ENCODE data around the gene THAP4. TPM values are rescaled to one million over a fixed set of nuclear protein-coding genes. Genes with fewer than 3 reads are reported as not detected.

The THAP4 gene
- total and polyA plus RNA-seq, 2 of the 4 experiments (the other 2 are of a cell fraction) = 33.9 to 55.1 TPM

DNA sequence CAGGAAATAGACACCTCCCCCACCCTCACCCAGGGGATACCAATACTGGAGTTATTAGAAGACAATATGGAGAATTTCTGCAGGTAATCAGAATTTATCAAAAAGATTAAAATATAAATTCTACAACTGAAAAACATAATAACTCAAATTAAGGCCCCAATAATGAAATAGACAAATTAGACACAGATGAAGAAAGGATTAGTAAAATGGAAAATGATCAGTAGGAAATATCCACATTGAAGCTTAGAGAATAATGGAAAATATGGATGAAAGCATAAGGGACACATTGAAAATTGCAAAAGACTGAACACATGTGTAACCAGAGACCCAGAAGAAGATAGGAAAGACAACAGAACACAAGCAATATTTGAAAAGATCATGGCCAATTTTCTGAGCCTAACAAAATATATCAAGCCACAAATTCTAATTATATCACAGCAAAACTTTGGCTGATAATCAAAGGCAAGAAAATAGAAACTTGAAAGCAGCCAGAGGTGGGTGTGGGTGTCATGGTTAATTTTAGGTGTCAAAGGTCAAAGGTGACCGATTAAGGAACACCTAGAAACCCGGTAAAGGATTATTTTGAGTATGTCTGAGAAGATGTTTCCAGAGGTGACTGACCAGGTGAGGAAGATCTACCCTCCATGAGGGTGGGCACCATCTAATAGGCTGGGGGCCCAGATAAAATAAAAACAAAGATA is 50.2 kb downstream of the THAP4 start:
- H2BK5ac ChIP-seq (ENCODE audit: low read depth, low read length, poor library complexity, severe bottlenecking) = no peak overlapping the region
- H3K9me1 ChIP-seq (ENCODE audit: insufficient read depth, low read length) = no peaks in the 10 kb centered on the region
- ChIA-PET POLR2A (ENCODE audit: unreplicated experiment) (no interaction called here), CTCF (no interaction called here)
- intact Hi-C loops (cut with micrococcal nuclease) = no loop called here
- H3K27me3 ChIP-seq (ENCODE audit: control insufficient read depth, insufficient read depth, low read length) = no peaks in the 10 kb centered on the region
- H4K8ac ChIP-seq (ENCODE audit: low read depth in 2 of 2, low read length in 2 of 2) = no peak overlapping the region
- dilution Hi-C loops (cut with HindIII; ENCODE audit: low sequenced_read_pairs, unreplicated experiment) = no loop called here
- ATAC-seq (ENCODE audit: low read depth) = no peak
- no peak overlapping the region for H2AK5ac ChIP-seq (ENCODE audit: low read depth, low read length)
- no peak overlapping the region for H3K14ac ChIP-seq (replicated peaks; ENCODE audit: low read depth, low read length)
- no peak for DNase-seq
- in situ Hi-C loops (cut with MboI; ENCODE audit: low sequenced_read_pairs) = no loop called here
- H3K56ac ChIP-seq (ENCODE audit: extremely low read depth, insufficient read depth, low read length) = no peak overlapping the region
- H3K23ac ChIP-seq (ENCODE audit: low read depth, low read length) = no peak overlapping the region
- H4K91ac ChIP-seq (ENCODE audit: insufficient read depth, low read depth, low read length) = no peak overlapping the region
- H3K9ac ChIP-seq (ENCODE audit: low read depth, low read length) = no peak overlapping the region
- H3K9me3 ChIP-seq (ENCODE audit: control insufficient read depth, insufficient read depth, low read length) = peaks cover 50% of the 10 kb centered on the region
- no peak overlapping the region for H3K18ac ChIP-seq (ENCODE audit: low read depth, low read length)
- no peak overlapping the region for H3K4me2 ChIP-seq (ENCODE audit: low read depth, low read length)
- H2BK120ac ChIP-seq (ENCODE audit: low read depth, low read length) = no peak overlapping the region
- BruUV-seq (replicated peaks) = no TSS peak
- peaks cover 55% of the 10 kb centered on the region for H3K36me3 ChIP-seq (ENCODE audit: control insufficient read depth, insufficient read depth, low read length)
- no peak overlapping the region for H2BK20ac ChIP-seq (ENCODE audit: low read depth, low read length)
- TF ChIP-seq RCOR1 (IDR thresholded peaks at IDR 0.05; ENCODE audit: insufficient replicate concordance, low read length) = peak; percentile 36
- TF ChIP-seq FOS (IDR thresholded peaks at IDR 0.05; ENCODE audit: low read depth, low read length) = no peak
- no peak overlapping the region for H3K27ac ChIP-seq (ENCODE audit: insufficient read depth, low read length)
- H4K5ac ChIP-seq (ENCODE audit: low read depth, low read length) = no peak overlapping the region
- no peaks in the 10 kb centered on the region; the same call in 1 of the 2 replicates for H4K20me1 ChIP-seq (ENCODE audit: insufficient read depth, low read length)
- H2BK15ac ChIP-seq (ENCODE audit: low read depth, low read length) = no peak overlapping the region
- WGBS, 2 experiments (ENCODE audit: extremely low coverage in 2 of 2, insufficient read length in 1 of 2) = 93% methylated on average over 2 of the region's 2 CpGs; no CpG with 5 or more reads in 1 of the 2 experiments
- H3K4ac ChIP-seq (ENCODE audit: low read depth, low read length) = no peak overlapping the region
- H3K79me1 ChIP-seq (ENCODE audit: low read depth in 1 of 2, low read length in 2 of 2) = peaks cover 11 to 14% of the 10 kb centered on the region in 2 experiments; a peak in 3 of 4 replicates
- no peak overlapping the region for H2AFZ ChIP-seq (replicated peaks; ENCODE audit: low read length, poor library complexity)
- H3K4me3 ChIP-seq (ENCODE audit: insufficient read depth, low read depth, low read length) = no peak overlapping the region
- no peak overlapping the region for H2AK9ac ChIP-seq (replicated peaks; ENCODE audit: low read depth, low read length, poor library complexity)
- no peaks in the 10 kb centered on the region for H3K4me1 ChIP-seq (ENCODE audit: control insufficient read depth, insufficient read depth, low read length)
